DND-41 (cell line): Measurements from ENCODE around the gene GPR42.

Experiments used
- ATAC-seq: fragments of 200-7000 bp; cut with Tn5 transposase; 3 replicates; pipeline ENCODE4 v1.9.1; 2021; ENCODE audit warnings: low read depth; ENCODE audit not compliant: insufficient read depth
- DNase-seq: peaks from one replicate; pipeline ENCODE4 v3.0.0-alpha.2; 2020
- H2AFZ ChIP-seq: 2 replicates; pipeline ENCODE4 v1.6.0; 2012; ENCODE audit warnings: low read depth, low read length
- H3K27ac ChIP-seq: 2 replicates; pipeline ENCODE4 v1.5.1; 2012; ENCODE audit warnings: low read length, inconsistent platforms
- H3K27me3 ChIP-seq: fragments of 200-600 bp; sonication (generic); 2 replicates; pipeline ENCODE4 v1.6.0; 2012; ENCODE audit warnings: low read length, mild to moderate bottlenecking, inconsistent platforms; ENCODE audit not compliant: insufficient read depth, poor library complexity
- H3K36me3 ChIP-seq: 2 replicates; pipeline ENCODE4 v1.5.1; 2012; ENCODE audit warnings: low read length, inconsistent platforms; ENCODE audit not compliant: insufficient read depth
- H3K4me1 ChIP-seq: 2 replicates; pipeline ENCODE4 v1.5.1; 2012; ENCODE audit warnings: mild to moderate bottlenecking, low read length; ENCODE audit not compliant: insufficient read depth
- H3K4me2 ChIP-seq: 2 replicates; pipeline ENCODE4 v1.6.0; 2012; ENCODE audit warnings: mild to moderate bottlenecking, moderate library complexity, low read length, inconsistent platforms; ENCODE audit not compliant: insufficient read depth
- H3K4me3 ChIP-seq, 2 experiments: fragments of 200-600 bp in 1 of 2; shearing (Covaris generic) in 1 of 2; 2 replicates each; pipeline ENCODE4 v1.5.1; 2012 to 2016; ENCODE audit warnings: inconsistent platforms in 2 of 2, low read length in 2 of 2, mild to moderate bottlenecking in 2 of 2, low read depth in 1 of 2, moderate library complexity in 1 of 2
- H3K79me2 ChIP-seq: 2 replicates; pipeline ENCODE4 v1.6.0; 2012; ENCODE audit warnings: low read length, inconsistent platforms; ENCODE audit not compliant: insufficient read depth
- H3K9ac ChIP-seq: 2 replicates; pipeline ENCODE4 v1.6.0; 2012; ENCODE audit warnings: low read depth, mild to moderate bottlenecking, inconsistent platforms, low read length, moderate library complexity
- H3K9me3 ChIP-seq: 2 replicates; pipeline ENCODE4 v1.5.1; 2012; ENCODE audit warnings: low read length, moderate library complexity, mild to moderate bottlenecking, inconsistent platforms; ENCODE audit not compliant: insufficient read depth, severe bottlenecking
- H4K20me1 ChIP-seq: 2 replicates; pipeline ENCODE4 v1.6.0; 2012; ENCODE audit warnings: low read length; ENCODE audit not compliant: insufficient read depth
- EZH2 ChIP-seq: IDR thresholded peaks from 3 replicates; pipeline ENCODE4 v1.6.1; 2012; ENCODE audit warnings: borderline replicate concordance, low read depth, mild to moderate bottlenecking, moderate library complexity, low read length, inconsistent platforms; ENCODE audit not compliant: severe bottlenecking
- TF ChIP-seq, protein P1 (sequence below): IDR thresholded peaks from 2 replicates; pipeline ENCODE4 v1.5.1; 2012; ENCODE audit warnings: borderline replicate concordance, low read length, moderate library complexity, mild to moderate bottlenecking; ENCODE audit not compliant: poor library complexity, severe bottlenecking; ENCODE audit errors: extremely low read depth

GPR42 gene

GRCh38 chr19:35388277-35389054 lies 17.6 kb downstream of the GPR42 start:
- Histone ChIP-seq H3K9me3 (peaks cover 21% of the 10 kb centered on the region), H2AFZ (no peak overlapping the region), H3K9ac (no peak overlapping the region), H3K4me3 (no peak overlapping the region), H3K4me1 (no peaks in the 10 kb centered on the region), H3K79me2 (no peaks in the 10 kb centered on the region), H3K27me3 (no peaks in the 10 kb centered on the region), H4K20me1 (no peaks in the 10 kb centered on the region), H3K36me3 (no peaks in the 10 kb centered on the region), H3K27ac (no peak overlapping the region), H3K4me2 (no peak overlapping the region)
- DNase-seq (no peak), ATAC-seq (no peak)
- TF ChIP-seq, protein P1, sequence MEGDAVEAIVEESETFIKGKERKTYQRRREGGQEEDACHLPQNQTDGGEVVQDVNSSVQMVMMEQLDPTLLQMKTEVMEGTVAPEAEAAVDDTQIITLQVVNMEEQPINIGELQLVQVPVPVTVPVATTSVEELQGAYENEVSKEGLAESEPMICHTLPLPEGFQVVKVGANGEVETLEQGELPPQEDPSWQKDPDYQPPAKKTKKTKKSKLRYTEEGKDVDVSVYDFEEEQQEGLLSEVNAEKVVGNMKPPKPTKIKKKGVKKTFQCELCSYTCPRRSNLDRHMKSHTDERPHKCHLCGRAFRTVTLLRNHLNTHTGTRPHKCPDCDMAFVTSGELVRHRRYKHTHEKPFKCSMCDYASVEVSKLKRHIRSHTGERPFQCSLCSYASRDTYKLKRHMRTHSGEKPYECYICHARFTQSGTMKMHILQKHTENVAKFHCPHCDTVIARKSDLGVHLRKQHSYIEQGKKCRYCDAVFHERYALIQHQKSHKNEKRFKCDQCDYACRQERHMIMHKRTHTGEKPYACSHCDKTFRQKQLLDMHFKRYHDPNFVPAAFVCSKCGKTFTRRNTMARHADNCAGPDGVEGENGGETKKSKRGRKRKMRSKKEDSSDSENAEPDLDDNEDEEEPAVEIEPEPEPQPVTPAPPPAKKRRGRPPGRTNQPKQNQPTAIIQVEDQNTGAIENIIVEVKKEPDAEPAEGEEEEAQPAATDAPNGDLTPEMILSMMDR: no peak
- no peak for TF ChIP-seq EZH2

- DNase-seq (no peak), ATAC-seq (no peak)
- peaks cover 21% of the 10 kb centered on the region for H3K9me3 ChIP-seq
- H3K4me3 ChIP-seq: no peak overlapping the region
- H3K27ac ChIP-seq: no peak overlapping the region
- H3K4me2 ChIP-seq: no peak overlapping the region
- no peaks in the 10 kb centered on the region for H4K20me1 ChIP-seq
- H2AFZ ChIP-seq: no peak overlapping the region
- no peaks in the 10 kb centered on the region for H3K4me1 ChIP-seq
- no peaks in the 10 kb centered on the region for H3K79me2 ChIP-seq
- H3K9ac ChIP-seq: no peak overlapping the region
- no peaks in the 10 kb centered on the region for H3K36me3 ChIP-seq
- H3K27me3 ChIP-seq: no peaks in the 10 kb centered on the region
- TF ChIP-seq EZH2: no peak
- TF ChIP-seq, protein P1: no peak
Measured at GRCh38 chr19:35389192-35389861, 18.5 kb downstream of the GPR42 start.

DNA sequence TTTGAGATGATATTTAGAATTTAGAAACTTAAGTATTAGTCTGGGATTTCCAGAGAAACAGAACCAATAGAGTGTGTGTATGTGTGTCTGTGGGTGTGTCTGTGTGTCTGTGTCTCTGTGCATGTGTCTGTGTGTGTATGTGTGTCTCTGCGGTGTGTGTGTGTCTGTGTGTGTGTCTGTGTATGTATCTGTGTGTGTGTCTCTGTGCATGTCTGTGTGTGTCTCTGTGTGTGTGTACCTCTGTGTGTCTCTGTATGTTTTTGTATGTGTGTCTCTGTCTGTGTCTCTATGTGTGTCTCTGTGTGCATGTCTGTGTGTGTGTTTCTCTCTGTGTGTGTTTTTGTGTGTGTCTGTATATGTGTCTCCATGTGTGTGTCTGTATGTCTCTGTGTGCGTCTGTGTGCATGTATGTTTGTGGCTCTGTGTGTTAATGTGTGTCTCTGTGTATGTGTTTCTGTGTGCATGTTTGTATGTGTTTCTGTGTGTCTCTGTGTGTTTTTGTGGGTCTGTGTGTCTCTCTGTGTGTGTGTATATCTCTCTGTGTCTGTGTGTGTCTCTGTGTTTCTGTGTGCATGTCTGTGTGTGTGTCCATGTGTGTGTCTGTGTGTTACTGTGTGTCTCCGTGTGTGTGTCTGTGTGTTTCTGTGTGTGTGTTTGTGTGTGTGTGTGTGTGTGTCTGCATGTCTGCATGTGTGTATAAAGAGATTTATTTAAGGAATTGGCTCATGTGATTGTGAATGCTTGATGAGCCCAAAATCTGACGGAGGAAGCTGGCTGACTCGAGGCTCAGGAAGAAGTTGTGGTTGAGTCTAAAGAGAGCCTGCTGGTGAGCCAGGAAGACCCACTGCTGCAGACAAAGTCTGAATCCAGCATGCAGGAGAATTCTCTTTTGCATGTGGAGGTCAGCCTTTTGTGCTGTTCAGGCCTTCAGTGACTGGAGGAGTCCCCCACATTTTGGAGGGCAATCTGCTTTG lies 22.2 kb downstream of the GPR42 start:
- Histone ChIP-seq H3K4me1 (no peaks in the 10 kb centered on the region), H3K27me3 (no peaks in the 10 kb centered on the region), H3K36me3 (no peaks in the 10 kb centered on the region), H3K9ac (no peak overlapping the region), H3K4me2 (no peak overlapping the region), H2AFZ (no peak overlapping the region), H3K79me2 (no peaks in the 10 kb centered on the region), H3K9me3 (peaks cover 7% of the 10 kb centered on the region), H3K27ac (no peak overlapping the region), H3K4me3 (no peak overlapping the region), H4K20me1 (no peaks in the 10 kb centered on the region)
- DNase-seq (no peak), ATAC-seq (no peak)
- no peak for TF ChIP-seq EZH2
- TF ChIP-seq, protein P1: no peak
